HG02678 (cell line): Measurements from ENCODE around the gene ARMH3.

Source experiments
- ATAC-seq: cut with Tn5 transposase; IDR thresholded peaks from one replicate; pipeline ENCODE4 v1.9.1; 2021; ENCODE audit warnings: mild to moderate bottlenecking, moderate library complexity; ENCODE audit not compliant: unreplicated experiment

Gene ARMH3

DNA sequence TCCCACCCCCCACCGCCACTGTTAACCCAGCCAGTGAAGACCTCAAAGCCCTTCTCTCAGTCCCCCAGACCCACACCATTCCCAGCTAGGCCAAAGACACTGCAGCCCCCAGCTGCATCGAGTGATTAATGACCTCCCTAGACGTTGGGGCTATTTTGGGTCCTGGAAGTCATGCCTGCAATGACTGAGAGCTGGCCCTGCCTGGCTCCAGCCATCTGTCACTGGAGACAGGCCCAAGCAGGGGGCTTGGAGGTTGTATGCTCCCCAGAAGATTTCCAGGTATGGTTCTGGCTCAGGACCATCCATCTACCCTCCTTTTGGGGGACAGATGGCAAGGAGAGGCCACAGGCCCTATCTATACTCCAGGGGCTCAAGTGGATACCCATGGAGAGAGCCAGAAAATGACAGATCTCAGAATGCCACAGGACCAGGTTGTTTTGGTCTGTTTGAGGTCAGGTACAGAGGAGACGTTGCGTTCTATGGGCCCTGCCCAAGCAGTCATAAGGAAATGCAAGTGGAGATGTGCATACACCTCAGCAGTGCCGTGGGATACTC, 217.5 kb downstream of the ARMH3 start:
- ATAC-seq, result no peak

- no peak for ATAC-seq
Observed at GRCh38 chr10:101837748-101838147, 218.2 kb downstream of the ARMH3 start.

- ATAC-seq, result no peak
Observed at GRCh38 chr10:101835362-101835761, 220.6 kb downstream of the ARMH3 start.

- no peak for ATAC-seq
Observed at GRCh38 chr10:101834341-101834740, 221.6 kb downstream of the ARMH3 start.

- no peak for ATAC-seq
Observed at GRCh38 chr10:101833466-101833865, 222.5 kb downstream of the ARMH3 start.

DNA sequence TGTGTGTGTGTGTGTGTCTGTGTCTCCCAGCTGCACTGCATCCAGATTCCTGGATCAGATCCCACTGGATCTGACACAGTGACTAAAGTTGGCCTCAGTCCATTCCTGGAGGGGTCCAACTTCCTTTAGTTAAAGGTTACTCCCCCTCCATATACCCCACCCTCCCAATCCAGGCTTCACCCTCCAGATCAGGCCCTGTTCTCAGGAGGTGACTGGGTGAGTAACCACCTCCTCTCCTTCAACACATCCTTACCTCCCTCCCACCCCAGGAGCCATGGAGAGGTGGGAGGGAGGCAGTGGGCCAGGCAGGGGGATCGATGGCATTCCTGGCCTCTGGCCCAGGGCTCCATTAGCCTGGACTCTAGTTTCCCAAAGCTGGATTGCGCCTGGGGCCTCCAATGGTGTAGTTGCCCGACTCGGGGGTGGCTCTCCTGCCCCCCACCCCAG, 223.6 kb downstream of the ARMH3 start:
- ATAC-seq, result no peak

DNA sequence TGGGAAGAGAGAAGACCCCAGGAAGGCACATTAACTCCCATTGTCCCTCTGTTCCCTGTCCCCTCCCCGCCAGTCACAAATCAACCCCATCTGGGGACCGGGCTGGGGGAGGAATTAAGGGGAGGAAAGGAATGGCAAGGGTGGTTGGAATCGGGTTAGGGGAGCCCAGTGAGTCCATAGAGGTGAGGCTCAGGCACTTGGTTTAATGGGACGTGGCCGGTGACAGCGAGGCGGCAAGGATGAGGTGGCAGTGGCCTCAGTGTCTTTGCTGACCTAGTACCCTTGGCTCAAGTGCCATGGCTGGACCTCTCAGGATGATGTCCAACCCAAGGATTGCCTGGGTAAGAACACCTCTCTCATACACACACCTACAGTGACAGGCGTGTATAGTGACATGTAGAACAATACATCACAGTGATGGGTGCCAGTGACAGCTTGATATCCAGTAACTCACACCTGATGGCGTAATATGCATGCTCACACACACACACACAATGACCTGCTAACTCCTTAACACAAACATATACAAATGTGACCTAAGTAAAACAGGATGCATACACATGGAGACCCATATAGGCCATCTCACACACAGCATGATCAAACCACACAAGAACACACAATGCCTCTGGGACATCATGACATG, 224.7 kb downstream of the ARMH3 start:
- ATAC-seq, result no peak

DNA sequence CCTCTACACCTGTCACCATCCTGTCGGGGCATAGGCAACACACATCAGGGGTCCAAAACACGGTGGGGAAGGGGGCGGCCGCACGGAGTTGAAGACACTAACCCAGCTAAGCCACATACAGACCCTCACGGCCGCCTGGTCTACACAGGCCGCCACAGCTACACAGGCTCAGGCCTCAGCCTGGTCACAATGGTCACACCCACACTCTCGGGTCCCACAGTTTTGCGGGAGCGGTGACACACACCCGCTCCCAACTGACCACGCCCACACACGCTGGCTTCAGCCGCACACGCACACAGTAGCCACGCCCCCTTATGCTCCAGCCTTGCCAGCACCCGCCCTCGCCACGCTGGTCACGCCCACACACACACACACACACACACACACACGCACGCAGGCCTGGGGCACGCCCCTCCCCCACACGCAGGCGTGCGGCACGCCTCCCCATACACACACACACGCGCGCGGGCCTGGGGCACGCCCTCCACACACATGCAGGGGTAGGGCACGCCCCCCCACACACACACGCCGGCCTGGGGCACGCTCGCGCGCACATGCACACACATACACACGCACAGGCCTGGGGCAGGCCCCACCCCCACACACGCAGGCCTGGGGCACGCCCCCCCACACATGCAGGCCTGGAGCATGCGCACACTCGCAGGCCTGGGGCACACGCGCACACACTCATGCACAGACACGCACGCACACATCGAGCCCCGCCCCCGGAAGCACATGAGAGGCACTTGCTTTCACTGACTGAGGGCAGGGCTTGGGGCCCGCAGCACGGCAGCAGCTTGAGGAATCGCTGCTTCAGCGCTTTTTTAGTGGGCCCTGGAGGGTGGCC, 225.4 kb downstream of the ARMH3 start:
- peak; percentile 62 for ATAC-seq

DNA sequence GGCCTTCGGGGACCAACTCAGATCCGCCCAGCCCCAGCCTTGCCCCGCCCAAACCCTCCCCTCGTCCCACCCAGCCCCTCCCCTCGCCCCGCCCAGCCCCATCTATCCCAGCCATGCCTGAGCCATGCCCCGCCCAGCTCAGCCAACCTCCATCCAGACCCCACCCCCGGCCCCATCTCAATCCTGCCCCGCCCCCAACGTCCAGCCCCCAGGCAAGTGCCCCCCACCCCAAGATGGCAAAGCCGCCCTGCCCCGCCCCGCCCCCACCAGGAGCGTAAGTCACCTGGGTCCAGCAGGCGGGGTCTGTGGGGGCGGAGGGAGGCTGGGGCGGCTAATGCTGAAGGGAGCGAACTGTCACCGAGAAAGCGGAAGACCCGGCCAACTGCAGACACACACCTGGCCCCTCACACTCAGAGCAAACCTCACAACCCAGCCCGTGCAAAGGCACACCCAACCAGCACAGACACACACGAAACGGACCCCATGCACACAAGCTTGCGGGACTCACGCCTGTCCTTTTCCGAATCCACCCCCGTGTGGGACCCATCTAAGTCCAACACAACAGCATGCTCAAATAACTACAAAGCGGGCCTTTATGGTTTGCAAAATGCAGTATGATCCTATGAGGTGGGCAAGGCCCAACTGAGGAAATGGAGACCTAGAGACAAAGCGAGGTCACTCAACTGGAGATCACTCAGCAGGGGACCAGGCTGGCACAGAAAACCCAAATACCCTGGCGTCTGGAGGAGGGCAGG, 226.2 kb downstream of the ARMH3 start:
- no peak for ATAC-seq

- no peak for ATAC-seq
Observed at GRCh38 chr10:101828766-101829551, 227.0 kb downstream of the ARMH3 start.

DNA sequence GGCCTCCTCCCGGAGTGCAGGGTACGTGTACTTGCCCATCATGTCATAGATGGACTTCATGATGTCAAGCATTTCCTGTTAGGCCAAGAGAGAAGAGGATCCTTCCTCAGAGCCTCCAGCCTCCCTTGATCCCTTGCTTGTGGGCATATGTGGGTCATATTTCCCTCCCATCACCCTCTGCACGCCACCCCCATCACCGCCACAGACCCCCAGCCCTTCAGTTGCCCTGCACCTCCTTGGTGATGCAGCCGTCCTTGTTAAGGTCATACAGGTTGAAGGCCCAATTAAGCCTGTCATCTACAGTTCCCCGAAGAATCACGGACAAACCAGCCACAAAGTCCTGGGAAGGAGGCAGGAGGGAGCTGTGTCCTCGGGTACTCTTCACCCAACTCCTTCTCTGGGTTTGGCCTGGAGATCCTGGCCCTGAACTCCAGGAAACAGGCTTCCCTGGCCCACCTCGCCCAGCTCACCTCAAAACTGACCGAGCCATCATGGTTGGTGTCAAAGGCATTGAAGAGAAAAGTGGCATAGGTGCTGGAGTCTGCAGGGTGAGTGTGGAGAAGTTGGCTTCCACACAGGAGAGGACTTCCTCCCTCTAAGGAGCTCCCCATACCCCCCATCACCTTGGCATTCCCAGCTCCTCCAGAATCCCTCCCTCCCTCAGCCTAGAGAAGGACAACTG, 227.9 kb downstream of the ARMH3 start:
- ATAC-seq, result no peak

- no peak for ATAC-seq
Observed at GRCh38 chr10:101826852-101827434, 229.0 kb downstream of the ARMH3 start.

DNA sequence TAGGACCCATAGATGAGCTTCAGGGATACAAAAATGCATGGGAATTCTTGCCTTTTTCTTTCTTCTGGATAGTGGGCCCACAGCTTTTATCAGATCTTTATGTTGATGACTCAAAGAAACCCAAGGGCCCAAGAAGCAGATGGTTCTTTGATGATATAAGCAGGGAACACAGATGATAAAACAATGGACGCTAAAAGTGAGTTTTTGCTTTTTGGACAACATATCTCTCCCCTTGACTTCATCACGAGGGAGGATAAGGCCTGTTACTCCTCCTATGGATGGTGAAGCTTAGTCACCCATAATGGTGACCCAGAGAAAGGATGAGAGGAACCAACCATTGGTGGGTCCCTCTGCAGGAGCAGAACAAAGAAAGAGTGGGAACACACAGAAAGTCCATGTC, 231.2 kb downstream of the ARMH3 start:
- no peak for ATAC-seq

- peak; percentile 15 for ATAC-seq
Observed at GRCh38 chr10:101818872-101819633, 236.9 kb downstream of the ARMH3 start.

DNA sequence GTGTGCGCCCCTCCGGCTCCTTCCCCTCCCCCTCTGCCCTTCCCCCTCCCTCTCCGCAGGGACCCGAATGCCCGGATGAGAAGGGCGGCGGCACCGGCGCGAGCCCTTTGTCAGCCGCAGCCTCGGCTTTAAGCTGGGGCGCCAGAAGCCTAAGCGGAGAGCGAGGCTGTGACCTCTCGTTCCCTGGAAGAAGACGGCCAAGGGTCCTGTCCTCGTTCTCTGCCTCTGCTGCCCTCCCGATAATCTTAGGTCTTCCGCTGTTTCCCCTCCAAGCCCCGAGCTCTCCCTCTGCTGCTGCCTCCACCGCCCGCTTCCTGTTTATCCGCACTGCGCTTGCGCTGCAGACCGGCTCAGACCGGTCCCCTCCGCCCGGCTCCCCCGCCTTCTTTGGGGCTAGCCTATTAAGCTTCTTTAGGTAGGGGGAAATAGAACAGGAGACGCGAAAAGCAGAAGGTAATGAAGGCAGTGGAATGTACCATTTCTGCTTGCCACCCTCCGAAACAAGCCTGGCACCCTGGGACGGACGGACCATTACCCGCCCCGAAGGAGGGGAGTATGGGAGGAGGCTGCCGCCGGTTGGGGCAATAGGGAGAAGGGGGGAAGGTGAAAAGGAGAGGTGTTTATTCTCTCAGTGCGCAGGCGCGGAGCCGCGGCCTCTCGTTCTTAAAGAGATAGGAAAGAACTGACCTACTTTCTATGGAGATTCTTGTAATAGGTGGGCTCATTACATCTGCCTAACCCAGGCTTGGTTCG, 237.7 kb downstream of the ARMH3 start, which contains the start of gene OGA:
TSS of gene OGA (minus strand) at position 326 of the 753 bp plus-strand sequence. CDS start 422 bp downstream, outside the sequence.
- peak; percentile 86 for ATAC-seq

DNA sequence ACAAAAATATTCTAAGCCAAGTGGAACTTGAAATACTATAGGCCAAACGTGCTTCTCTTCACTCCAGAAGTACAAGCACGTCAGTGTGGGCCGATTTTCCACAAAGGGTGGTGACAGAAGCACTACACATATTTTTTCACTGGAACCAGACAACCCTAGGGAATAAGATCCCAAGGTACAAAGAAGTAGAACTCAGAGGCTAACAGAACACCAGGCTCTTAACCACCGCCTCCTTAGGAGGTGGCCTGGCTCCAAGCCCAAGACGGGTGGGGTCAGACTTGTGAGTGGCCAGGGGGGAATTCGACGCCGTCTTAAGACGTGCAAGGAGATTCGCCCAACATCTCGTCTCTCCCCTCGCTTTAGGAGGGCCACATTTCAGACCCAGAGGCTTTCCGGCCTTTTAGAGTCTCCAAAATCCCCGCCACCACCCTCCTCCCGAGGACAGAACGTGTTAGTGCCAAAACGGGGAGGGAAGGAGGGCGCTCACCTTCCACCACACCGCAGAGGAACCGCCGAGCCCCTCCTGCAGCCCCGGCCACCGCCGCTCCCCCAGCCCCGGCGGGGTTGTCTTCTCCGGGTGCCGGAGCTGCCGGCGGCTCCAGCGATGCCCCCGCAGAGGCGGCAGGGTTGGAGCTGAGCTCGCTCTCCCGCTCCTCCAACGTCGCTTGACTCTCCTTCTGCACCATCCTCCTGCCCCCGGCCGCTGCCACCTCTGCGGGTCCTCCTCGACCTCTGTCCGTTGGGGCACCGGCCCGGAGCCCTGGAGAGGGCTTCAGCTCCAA, 238.4 kb downstream of the ARMH3 start:
- ATAC-seq, result no peak

DNA sequence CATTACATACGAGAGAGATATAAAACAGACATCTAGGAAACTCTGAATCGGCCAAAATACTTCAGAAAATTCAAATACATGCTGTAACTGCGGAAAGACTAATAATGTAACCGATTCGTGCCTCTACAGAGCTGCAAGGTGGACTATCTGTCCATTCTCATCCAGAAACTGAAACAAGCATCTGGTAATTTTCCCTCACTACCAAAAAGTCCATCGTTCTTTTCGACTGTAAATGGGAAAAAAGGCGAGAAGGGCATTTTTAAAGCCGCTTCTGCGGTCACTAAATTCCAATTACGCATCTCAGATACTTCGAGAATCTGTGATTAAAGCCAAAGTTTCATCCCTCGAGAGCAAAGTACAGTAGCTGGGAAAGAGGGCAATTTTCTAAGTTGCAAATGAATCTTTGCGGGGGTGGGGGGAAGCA, 239.0 kb downstream of the ARMH3 start:
- no peak for ATAC-seq
